Fibroblast of mammary gland (primary cell): ENCODE data around the gene LLGL1.

ENCODE experiments used
- DNase-seq: peaks from one replicate; pipeline ENCODE4 v3.0.0-alpha.2; 2010; ENCODE audit warnings: low read depth
- H3K4me3 ChIP-seq: 2 replicates; pipeline ENCODE4 v1.5.1; 2011; ENCODE audit warnings: low read depth, mild to moderate bottlenecking, low read length, moderate library complexity; ENCODE audit not compliant: control insufficient read depth
- TF ChIP-seq, protein P1 (sequence below): conservative IDR thresholded peaks from 2 replicates; pipeline ENCODE4 v1.5.1; 2011; ENCODE audit warnings: low read depth, low read length, inconsistent platforms; ENCODE audit not compliant: control insufficient read depth, insufficient read depth

The LLGL1 gene

DNA sequence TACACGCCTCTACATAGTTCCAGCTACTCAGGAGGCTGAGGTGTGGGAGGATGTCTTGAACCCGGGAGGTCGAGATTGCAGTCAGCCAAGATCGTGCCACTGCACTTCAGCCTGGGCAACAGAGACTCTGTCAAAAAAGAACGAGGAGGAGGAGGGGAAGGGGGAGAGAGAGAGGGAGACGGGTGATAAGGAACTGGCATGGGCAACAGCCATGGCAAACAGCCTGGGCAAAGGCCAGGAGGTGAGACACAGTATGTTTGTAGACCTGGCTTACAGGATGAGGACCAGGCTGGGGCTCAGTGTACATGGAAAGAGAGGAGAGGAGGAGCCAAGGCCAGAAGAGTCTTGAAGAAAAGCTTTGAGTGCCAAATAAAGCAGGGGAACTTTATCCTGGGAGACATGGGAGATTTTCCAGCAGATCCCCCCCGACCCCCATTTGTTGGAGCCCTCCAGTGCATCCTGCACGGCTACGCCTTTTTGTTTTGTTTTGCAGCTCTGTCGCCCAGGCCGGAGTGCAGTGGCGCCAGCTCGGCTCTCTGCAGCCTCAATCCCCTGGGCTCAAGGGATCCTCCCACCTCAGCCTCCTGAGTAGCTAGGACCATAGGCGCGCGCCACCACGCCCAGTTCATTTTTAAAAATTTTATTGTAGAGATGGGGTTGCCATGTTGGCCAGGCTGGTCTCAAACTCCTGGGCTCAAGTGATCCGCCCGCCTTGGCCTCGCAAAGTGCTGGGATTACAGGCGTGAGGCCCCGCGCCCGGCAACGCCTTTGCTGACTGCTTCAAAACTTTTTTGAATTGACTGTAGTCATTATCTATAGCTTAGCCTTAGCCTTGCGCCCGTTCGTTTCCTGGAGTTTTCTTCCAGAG, 43.1 kb upstream of the LLGL1 start:
- TF ChIP-seq, protein P1, sequence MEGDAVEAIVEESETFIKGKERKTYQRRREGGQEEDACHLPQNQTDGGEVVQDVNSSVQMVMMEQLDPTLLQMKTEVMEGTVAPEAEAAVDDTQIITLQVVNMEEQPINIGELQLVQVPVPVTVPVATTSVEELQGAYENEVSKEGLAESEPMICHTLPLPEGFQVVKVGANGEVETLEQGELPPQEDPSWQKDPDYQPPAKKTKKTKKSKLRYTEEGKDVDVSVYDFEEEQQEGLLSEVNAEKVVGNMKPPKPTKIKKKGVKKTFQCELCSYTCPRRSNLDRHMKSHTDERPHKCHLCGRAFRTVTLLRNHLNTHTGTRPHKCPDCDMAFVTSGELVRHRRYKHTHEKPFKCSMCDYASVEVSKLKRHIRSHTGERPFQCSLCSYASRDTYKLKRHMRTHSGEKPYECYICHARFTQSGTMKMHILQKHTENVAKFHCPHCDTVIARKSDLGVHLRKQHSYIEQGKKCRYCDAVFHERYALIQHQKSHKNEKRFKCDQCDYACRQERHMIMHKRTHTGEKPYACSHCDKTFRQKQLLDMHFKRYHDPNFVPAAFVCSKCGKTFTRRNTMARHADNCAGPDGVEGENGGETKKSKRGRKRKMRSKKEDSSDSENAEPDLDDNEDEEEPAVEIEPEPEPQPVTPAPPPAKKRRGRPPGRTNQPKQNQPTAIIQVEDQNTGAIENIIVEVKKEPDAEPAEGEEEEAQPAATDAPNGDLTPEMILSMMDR, result no peak

DNA sequence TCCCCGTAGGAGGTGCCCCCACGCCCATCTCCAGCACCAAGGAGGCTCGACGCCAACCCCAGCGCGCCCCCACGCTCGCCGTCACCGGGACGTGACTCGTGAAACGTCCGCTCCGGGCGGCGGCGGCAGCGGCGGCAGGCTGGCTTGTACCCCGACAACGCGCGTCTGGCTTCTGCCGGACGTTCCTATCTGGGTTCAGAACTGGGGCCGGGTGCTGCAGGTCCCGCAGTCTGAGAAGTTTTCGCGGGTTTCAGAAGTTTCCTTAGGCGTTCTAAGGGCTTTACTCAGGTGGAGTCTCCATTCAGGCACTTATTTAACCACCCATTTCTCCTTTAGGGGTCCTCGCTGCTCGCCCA, 42.5 kb upstream of the LLGL1 start:
- H3K4me3 ChIP-seq, result peak overlapping the region; percentile 75
- no peak for DNase-seq
- TF ChIP-seq, protein P1, result no peak

More for the DNA sequence above, 43.1 kb upstream of the LLGL1 start:
- DNase-seq, result no peak
- H3K4me3 ChIP-seq, result peak overlapping the region; percentile 75

- peak within 1 kb of the TSS; percentile 75 for H3K4me3 ChIP-seq
- peak; percentile 100 for DNase-seq
- TF ChIP-seq, protein P1, result peak; percentile 17
Observed at GRCh38 chr17:18183334-18184142, 41.9 kb upstream of the LLGL1 start, which contains the start of gene ALKBH5. ALKBH5 (plus strand) TSS chr17:18183828; CDS start chr17:18184244, 416 bp downstream.

DNA sequence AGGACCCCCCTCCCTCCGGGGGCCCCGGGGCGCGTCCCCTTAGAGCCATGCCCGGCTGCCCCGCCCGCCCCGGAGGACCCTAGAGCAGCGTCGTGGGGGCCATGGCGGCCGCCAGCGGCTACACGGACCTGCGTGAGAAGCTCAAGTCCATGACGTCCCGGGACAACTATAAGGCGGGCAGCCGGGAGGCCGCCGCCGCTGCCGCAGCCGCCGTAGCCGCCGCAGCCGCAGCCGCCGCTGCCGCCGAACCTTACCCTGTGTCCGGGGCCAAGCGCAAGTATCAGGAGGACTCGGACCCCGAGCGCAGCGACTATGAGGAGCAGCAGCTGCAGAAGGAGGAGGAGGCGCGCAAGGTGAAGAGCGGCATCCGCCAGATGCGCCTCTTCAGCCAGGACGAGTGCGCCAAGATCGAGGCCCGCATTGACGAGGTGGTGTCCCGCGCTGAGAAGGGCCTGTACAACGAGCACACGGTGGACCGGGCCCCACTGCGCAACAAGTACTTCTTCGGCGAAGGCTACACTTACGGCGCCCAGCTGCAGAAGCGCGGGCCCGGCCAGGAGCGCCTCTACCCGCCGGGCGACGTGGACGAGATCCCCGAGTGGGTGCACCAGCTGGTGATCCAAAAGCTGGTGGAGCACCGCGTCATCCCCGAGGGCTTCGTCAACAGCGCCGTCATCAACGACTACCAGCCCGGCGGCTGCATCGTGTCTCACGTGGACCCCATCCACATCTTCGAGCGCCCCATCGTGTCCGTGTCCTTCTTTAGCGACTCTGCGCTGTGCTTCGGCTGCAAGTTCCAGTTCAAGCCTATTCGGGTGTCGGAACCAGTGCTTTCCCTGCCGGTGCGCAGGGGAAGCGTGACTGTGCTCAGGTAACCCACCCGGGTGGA, 41.0 kb upstream of the LLGL1 start:
- TF ChIP-seq, protein P1, result no peak

GRCh38 chr17:18185391-18185790, 40.0 kb upstream of the LLGL1 start:
- TF ChIP-seq, protein P1, result no peak
- H3K4me3 ChIP-seq, result peak overlapping the region; percentile 65
- DNase-seq, result peak; percentile 42

More for the DNA sequence above, 41.0 kb upstream of the LLGL1 start:
- peak overlapping the region; percentile 65 for H3K4me3 ChIP-seq
- DNase-seq, result peak; percentile 52
